ENCODE data around the gene TMTC1.

DNA sequence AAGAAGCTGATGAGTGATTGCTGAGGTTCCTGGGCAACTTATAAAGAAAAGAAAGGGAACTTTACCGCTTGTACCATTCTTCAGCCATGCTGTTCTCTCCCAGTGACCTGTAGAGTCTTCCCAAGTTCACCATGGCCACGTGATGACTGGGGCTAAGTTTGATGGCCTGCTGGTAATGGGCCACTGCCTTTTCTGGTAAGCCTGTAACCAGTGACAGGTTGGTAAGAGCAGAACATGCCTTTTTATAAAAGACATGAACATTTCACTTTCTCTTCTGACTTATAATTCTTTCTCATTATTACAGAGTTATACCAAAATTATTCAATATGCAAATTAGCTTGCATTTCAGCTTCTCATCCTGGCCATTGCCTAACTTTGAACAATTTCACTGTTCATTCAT is 265.3 kb downstream of the TMTC1 start:
- TF ChIP-seq, protein P1, sequence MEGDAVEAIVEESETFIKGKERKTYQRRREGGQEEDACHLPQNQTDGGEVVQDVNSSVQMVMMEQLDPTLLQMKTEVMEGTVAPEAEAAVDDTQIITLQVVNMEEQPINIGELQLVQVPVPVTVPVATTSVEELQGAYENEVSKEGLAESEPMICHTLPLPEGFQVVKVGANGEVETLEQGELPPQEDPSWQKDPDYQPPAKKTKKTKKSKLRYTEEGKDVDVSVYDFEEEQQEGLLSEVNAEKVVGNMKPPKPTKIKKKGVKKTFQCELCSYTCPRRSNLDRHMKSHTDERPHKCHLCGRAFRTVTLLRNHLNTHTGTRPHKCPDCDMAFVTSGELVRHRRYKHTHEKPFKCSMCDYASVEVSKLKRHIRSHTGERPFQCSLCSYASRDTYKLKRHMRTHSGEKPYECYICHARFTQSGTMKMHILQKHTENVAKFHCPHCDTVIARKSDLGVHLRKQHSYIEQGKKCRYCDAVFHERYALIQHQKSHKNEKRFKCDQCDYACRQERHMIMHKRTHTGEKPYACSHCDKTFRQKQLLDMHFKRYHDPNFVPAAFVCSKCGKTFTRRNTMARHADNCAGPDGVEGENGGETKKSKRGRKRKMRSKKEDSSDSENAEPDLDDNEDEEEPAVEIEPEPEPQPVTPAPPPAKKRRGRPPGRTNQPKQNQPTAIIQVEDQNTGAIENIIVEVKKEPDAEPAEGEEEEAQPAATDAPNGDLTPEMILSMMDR (IDR thresholded peaks at IDR 0.05) = no peak
- TF ChIP-seq POLR2A (IDR thresholded peaks at IDR 0.05) = no peak
